ENCODE results near the gene LY9.

The LY9 gene

DNA sequence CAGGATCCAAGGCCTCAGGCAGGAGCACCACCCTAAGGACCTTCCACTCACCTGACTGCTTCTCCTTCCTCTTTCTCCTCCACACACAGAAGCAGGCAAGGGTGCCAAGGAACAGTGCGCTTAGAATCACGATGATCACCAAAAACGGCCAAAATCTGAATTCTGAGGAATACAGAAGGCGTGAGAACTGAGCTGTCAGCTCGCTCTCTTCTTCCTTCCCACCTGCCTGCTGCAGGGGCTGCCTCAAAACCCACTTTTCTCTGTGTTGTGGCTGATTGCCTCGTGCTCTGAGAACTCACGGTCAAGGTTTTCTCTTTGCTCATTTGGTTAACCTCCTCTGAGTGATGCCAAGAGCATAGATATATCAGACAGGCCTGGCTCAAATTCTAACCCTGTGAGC lies 42.9 kb downstream of the LY9 start:
- no peak for DNase-seq

DNA sequence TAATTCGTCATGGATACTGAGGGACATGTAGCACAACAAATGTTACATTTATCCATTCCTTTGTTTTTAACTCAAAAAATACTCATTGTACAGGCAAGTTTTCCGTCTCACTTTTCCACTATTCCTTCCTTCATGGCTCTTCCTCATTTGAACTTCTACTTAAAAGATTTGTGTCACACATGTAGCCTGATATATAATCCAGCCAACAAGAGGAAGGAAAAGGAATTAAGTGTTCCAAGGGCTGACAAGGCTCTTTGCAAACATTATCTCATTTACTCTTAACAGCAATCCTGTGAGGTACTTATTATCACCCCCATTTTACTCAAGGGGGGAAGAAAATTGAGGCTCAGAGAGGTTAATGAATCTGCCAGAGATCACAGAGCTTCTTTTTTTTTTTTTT lies 43.8 kb downstream of the LY9 start:
- no peak for DNase-seq

DNA sequence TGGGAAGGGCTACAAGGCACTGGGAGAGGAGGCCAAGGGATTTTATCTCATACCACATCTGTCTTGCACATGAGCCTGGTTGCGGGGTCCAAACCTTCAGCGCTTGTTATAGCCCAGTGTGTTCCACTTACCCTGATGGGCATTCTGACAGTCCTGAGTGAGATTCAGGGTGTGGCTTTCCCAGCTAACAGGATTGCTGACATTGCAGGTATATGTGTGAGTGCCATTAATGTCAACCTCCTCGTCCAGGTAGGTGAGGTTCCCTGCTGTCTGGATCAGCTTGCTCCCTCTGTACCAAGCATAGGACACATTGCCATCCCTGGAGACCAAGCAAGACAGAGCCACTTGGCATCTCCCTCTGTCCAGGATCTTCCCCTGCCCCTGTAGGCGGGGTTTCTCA lies 45.1 kb downstream of the LY9 start:
- no peak for DNase-seq

DNA sequence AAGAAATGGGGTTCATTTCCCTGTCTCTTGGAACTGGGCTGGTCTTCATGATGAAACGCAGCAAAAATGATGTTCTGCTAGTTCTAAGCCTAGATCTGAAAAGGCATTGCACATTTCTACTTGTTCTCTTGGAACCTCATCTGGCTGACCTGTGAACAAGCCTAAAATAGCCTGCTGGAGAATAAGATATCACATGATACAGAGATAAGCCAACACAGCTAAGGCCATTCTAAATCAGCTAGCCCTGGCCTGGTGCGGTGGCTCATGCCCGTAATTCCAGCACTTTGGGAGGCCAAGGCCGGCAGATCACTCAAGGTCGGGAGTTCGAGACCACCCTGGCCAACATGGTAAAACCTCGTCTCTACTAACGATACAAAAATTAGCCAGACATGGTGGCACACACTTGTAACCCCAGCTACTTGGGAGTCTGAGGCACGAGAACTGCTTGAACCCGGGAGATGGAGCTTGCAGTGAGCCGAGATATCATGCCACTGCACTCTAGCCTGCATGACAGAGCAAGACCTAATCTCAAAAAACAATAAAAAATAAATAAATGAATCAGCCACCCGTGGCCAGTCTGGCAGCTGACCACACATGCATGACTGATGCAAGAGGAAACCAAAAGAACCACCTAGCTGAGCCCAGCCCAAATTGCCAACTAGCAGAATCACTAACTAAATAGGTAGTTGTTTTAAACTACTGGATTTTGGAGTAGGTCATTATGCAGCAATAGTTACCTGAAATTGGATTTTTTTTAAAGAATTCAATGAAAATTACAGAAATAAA lies 48.7 kb downstream of the LY9 start:
- no peak for DNase-seq

DNA sequence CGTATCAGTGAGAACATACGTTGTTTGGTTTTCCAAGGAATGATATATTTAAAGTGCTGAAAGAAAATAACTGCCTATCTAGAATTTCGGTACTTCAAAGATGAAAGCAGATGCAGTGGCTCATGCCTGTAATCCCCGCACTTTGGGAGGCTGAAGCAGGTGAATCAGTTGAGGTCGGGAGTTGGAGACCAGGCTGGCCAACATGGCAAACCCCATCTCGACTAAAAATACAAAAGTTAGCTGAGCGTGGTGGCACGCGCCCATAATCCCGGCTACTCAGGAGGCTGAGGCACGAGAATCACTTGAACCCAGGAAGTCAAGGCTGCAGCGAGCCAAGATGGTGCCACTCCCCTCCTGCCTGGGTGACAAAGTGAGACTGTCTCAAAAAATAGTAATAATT lies 50.3 kb downstream of the LY9 start:
- no peak for DNase-seq

DNA sequence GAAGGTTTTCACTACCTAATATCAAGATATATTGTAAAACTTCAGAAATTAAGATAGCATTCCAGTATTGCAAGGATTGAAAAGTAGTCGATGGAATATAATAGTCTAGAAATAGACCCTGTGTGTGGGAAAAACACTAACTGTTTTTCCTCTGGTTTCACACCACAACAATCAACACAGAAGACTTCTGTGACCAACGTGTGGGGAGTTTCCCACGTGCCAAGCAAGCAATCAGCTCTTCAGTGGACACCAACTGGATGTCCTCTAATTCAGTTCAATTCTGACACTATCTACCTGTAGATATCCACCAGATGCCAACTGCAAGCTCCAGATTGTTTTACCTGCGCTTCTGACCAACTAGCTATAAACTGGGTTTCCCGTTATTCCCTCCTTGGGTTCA lies 54.6 kb downstream of the LY9 start:
- DNase-seq = no peak

DNA sequence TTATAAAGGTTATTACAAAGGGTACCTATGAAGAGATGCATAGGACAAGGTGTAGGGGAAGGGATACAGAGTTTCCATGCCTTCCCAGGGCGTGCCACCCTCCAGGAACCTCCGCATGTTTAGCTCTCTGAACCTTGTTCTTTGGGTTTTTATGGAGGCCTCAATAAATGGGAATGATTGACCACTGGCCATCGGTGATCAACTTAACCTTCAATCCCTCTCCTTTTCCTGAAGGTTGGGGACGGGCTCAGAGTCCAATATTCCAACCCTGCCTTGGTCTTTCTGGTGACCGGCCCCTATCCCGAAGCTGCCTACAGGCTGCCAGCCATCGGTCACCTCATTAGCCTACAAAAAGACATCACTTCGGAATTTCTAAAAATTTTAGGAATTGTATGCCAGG lies 55.0 kb downstream of the LY9 start:
- DNase-seq = no peak

DNA sequence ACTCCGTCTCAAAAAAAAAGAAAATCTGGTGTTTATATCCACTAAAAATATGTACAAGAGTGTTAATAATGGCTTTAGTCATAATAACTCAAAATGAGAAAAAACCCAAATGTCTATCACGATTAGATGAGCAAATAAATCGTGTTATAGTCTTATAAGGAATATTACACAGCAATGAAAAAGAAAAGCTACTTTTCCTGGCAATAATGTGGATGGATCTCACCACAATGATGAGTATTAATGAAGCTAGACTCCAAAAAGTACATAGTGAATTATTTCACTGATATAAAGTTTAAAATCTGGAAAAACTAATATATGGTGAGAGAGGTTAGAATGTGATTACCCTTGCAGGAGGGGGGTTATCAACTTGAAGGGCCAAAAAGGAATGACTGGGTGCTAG lies 57.0 kb downstream of the LY9 start:
- no peak for DNase-seq

DNA sequence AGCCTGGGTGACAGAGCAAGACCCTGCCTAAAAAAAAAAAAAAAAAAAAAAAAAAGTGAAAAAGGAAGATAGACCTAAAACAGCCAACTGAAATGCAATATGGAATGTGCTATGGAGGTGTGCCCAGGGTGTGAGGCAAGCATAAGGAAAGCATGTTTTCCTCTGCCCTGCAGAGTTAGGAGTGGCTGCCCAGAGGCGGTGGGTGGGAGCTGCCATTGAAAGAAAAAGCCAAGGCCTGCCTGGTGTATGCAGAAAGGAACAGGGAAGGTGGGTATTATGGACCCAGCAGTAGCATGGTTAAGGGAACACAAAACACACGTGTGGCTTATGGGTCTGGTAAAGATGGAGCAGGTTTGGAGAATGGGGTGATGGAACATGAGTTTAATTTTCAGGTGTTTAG lies 57.8 kb downstream of the LY9 start:
- DNase-seq = no peak

DNA sequence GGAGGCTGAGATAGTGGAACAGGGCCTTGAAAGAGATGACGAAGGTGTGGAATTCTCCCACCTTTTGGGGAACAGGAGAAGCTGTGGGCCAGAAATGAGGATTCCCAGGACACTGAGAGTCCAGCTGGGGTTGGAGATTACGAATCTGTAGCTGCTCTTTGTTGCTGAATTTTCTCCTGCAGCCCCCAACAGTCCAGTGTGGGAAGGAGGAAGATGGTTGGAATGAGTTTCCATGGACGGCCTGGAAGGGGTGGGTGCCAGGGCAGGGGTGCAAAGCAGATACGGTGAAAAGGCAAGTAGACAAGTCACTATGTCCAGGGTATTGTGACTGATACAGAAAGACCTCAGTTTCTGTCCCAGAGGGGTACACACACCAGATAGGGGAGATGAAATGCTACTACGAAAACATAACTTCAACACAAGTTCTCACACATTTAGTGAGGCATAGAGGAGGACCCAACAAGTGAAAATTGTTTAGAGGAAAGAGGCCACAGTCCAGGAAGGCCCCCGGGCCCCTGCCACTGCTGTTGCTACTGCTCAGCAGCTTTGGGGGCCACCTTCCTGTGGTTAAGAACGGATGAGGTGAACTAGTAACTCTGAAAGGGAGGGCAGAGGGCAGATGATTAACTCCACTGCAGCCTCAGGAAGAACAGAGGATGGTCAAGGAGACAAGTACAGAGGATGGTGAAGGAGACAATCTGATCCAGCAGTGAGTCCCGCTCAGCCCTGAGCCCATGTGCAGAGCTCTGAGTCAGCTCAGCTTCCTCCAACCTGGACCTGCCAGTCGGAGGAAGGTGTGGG lies 59.4 kb downstream of the LY9 start:
- no peak for DNase-seq

DNA sequence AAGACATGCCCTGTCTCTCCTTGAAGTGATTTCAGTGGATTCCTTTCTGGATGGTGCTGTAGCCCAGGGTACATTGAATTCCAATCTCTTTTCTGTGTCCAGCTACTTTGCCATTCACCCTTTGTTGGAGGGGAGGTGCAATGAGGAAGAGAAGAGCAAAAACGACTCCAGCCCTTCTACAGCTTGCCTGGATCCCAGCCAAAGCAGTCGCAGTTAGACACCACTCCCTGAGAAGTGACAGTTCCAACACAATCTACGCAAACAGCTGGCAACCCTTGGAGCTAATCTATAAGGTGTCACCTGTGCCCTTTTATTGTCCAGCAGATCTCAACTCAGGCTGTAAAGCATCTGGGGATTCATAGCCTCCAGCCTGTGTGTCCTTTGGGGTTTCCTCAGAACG lies 62.1 kb downstream of the LY9 start:
- DNase-seq = no peak

DNA sequence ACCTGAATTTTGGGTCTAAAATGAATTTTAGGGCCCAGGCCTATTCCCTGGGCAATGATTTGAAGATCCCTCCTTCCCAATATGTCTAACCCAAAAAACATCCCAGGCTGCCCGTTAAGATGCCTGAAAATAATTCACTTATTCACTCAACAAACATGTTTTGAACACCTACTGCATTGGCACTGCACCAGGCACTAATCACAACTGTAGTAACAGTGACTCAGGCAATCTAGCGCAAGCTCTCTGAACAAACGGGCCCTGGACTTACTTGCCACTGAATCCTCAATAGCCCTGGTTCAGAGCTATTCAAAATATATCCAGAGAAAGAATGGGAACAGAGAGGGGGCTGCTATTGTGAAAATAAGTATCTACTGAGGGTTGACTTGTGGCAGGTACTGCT lies 62.5 kb downstream of the LY9 start:
- DNase-seq = no peak

DNA sequence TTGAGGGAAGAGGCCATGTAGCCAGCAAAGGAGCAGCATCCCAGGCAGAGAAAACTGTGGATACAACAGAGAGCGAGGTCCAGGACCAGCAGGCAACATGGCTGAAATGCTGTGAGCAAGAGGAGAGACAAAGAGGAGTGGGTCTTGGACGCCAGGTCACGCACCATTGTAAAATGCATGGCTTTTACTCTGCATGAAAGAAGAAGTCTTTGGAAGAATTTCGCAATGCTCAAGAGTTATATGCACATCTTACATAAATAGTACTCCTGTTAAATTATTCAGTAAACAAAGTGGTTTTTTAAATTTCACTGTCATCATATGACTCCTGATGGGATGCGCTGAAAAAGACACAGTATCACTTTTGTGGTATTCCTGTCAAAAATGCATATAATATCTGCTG lies 63.2 kb downstream of the LY9 start:
- no peak for DNase-seq

DNA sequence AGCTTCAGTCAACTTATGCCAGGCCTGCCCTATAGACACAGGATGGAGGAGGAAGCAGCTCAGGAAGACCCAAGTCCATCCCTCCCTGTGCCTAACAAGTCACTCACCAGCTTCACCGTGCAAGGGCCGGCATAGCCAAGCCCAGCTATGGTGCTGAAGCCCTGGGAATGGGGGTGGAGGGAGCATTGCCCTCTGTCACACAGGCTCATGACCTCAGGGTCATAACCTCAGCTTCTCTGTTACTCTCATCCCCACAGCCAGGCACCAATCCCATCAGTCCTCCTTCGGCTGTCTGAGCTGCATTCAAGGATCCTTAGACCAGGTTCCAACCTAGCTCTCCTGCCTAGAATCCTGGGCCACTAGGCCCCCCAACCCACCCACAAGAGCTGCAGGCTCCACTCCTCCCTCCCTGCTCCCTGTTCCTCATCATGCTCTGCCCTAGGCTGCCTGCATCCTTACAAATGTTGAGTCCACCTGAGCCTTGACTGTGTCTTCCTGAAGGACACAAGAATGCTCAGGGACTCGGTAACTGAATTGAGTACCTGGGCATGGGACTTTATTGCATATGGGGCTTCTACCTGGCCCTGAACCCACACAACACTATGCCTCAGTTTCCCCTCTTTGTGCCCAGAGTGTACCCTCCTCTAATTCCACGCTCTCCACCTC lies 65.0 kb downstream of the LY9 start:
- DNase-seq = no peak

DNA sequence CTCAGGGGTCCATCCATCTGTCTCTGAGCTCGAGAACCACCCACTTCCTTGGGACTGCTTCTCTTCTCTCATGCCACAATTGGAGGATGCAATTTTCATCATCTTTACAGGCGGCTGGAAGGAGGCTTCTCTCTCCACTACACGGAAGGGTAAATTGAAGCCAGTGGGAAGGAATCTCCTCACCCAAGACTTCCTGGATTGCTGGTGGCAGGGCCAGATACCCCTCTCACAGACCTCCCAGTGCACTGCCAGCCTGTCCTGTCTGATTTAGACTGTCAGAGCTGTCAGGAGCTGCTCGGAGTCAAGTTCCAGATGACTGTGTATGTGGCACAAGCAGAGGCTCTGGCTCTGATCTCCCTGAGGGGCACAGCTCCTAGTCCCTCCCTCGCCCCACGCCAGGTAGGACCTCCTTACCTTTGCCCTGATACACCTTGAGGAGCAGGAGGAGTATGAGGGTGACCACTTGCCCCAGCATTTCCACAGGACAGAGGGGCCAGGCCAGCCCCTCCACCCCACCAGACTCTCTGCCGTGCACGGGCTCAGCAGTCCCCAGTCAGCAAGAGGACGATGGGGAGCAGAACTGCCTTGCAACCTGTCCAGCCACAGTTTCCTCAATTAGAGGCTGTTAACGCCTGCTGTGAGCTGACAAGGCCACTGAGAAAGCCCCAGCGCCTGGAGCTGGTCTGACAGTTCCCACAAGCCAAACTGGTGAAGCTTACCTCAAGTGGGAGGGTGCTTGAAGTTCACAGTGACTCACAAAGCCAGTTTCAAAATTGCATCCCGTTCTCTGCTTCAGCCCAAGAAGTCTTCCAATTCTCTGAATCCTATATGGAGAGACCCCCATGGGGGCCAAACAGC lies 66.5 kb downstream of the LY9 start, which contains the start of gene CD244:
Gene CD244, minus strand, starts transcription at position 685 of the 858 bp plus-strand sequence. Its CDS starts 210 bp downstream, at position 475.
- peak; percentile 15 to 27 for DNase-seq

DNA sequence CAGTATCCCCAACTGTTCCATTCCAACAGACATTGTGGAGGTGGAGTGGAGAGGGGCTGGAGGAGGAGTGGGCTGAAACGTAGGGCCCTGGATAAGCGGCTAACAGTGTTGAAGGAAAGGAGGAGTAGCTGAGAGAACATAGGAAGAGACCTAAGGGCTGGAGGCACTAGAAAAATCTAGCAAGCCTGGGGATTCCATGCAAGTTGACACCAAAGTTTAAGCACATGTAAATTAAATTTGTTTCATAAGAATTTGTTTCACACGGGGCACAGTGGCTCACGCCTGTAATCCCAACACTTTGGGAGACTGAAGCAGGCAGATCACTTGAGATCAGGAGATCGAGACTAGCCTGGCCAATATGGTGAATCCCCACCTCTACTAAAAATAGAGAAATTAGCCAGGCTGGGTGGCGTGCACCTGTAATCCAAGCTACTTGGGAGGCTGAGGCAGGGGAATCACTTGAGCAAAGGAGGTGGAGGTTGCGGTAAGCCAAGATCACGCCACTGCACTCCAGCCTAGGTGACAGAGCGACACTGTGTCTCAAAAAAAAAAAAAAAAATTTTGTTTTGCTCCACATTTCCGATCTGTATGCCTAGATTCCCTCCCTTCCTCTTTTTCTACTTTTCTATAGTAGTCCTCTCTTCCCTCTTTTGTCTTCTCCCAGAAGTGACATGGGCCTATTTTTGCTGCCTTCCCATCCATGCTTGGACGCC lies 67.2 kb downstream of the LY9 start:
- DNase-seq = no peak

DNA sequence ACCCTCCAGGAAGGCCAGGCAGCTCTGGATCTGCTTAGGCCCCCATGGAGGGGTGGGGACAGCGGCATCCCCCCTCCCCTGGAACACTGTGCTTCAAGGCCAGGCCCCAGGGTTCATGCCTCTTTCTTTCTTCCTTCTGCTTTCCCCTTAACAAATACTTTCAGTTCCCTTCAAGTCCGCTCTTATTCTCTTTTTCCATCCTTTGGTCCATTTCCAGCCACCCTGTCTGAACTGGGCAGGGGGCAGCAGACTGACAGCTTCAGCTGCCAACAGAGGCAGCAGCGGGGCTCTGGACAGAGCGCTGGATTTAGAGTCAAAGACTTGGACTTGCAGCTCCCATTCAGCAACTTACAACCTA lies 67.8 kb downstream of the LY9 start:
- no peak for DNase-seq

DNA sequence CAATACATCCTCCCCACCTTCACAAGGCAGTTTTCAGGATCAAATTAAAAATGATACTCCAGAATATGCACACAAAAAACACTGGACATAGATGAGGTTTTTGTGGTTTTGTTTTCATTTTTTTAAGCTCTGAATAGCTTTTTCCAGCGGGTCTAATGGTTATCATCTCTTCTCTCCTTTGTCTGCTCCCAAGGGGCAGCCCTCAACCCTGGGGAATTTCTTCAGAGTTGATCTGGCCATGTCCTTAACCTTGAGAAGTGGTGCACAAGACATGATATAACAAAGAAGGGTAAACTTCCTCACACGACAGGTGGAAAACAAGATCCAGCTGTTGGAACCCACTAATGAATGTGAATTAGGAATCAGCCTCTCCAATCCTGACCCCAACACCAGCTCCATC lies 68.2 kb downstream of the LY9 start:
- DNase-seq = no peak

DNA sequence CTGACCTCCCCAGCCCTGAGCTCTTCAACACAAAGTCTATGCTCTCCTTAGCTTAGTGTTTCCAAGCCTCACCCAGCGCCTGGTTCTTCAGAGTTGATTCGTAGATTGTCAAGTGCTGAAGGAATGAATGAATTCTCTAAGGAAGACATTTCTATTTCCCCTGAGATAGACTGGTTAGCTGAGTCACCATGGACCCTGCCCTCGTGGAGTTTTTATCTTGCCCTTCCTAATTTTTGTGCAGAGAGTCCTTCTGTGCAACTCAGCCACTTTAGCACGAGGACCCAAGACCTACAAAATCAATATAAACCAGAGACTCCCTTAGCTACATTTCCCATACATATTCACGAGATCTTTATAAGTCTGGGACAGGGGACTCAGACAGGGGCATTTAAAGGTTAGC lies 69.4 kb downstream of the LY9 start:
- DNase-seq = no peak

DNA sequence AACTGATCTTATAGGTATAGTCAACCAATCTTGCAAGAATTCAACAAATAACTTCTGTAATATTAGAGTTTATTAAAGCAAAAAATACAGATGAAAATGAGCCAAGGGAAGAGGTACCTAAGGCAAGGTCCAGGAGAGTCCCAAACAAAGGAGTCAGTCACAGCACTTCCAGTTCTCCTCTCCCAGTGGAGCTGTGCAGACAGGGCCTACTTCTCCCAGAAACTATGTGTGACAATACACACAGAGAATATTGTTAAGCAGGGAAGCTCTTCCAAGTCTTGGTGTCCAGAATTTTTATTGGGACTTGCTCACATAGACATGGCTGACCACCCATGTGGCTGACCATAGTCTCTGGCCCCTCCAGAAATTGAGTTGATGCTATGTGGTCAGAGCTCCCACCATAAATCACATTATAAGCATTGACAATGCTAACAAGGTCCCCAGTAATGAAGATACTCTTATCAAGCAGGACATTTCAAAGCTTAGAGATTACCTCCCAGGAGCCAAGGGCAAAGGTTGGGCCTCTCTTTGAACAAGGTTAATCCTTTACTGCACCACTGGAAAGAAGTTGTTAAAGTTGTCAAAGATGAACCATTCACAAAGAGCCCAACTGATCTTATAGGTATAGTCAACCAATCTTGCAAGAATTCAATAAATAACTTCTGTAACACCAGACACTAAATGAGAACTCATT lies 70.2 kb downstream of the LY9 start:
- no peak for DNase-seq

DNA sequence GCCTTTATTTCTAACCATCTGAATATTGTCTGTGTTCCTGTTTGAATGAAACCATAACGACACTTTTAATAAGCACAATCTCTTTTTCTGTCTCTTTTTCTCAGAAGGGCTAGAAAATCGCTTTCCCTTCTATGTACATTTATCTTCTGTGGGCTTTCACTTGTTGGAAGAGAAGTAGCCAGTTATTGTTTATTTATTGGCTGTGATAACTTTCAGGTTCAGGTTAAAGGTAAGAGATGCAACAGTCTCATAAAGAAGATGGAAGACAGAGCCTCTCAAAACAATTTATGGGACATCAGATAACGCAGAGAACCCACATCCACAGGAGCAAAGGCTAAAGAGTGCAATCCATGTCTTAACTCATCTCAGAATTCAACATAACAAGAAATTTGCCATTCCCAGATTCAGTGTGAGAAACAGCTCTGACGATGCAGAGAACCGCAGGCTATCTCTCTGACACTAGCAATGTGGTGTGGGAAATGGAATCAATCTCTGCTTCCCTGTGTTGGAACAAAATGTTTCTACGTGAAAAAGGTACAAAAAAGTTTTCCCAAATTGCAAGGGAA lies 70.8 kb downstream of the LY9 start:
- DNase-seq = no peak
